Parathyroid adenoma (tissue), 2 donors: ENCODE measurements around the gene MED22.
A peak's percentile ranks its signal among the peaks of the same experiment; 100 is the strongest.

Experiments
- H2AFZ ChIP-seq: fragments of 300-600 bp; sonication (generic); one replicate; pipeline ENCODE4 v1.7.0; 2017; ENCODE audit warnings: antibody characterized with exemption, mild to moderate bottlenecking
- H3K27ac ChIP-seq: fragments of 300-600 bp; sonication (generic); one replicate; pipeline ENCODE4 v1.7.0; 2017
- H3K27me3 ChIP-seq: fragments of 300-600 bp; sonication (generic); one replicate; pipeline ENCODE4 v1.7.0; 2017; ENCODE audit warnings: low read length; ENCODE audit not compliant: control insufficient read depth, insufficient read depth
- H3K36me3 ChIP-seq: fragments of 300-600 bp; sonication (generic); one replicate; pipeline ENCODE4 v1.7.0; 2017; ENCODE audit warnings: low read length; ENCODE audit not compliant: control insufficient read depth, insufficient read depth
- H3K4me1 ChIP-seq: fragments of 300-600 bp; sonication (generic); one replicate; pipeline ENCODE4 v1.7.0; 2017; ENCODE audit warnings: control low read depth
- H3K4me2 ChIP-seq: fragments of 300-600 bp; sonication (generic); one replicate; pipeline ENCODE4 v1.7.0; 2017; ENCODE audit warnings: low read length
- H3K4me3 ChIP-seq: fragments of 300-600 bp; sonication (generic); one replicate; pipeline ENCODE4 v1.7.0; 2017; ENCODE audit warnings: low read depth, low read length
- H3K79me2 ChIP-seq: fragments of 300-600 bp; sonication (generic); one replicate; pipeline ENCODE4 v1.7.0; 2017; ENCODE audit warnings: control low read depth
- H3K9ac ChIP-seq: fragments of 300-600 bp; sonication (generic); one replicate; pipeline ENCODE4 v1.7.0; 2017; ENCODE audit warnings: mild to moderate bottlenecking
- H3K9me3 ChIP-seq: fragments of 300-600 bp; sonication (generic); one replicate; pipeline ENCODE4 v1.7.0; 2017; ENCODE audit warnings: low read length; ENCODE audit not compliant: control insufficient read depth
- TF ChIP-seq, protein P1 (sequence below): fragments of 300-600 bp; sonication (generic); IDR thresholded peaks from one replicate; pipeline ENCODE4 v1.7.0; 2017; ENCODE audit warnings: antibody characterized with exemption, mild to moderate bottlenecking
- donor health status: primary hyperparathyroidism.

Gene MED22

DNA sequence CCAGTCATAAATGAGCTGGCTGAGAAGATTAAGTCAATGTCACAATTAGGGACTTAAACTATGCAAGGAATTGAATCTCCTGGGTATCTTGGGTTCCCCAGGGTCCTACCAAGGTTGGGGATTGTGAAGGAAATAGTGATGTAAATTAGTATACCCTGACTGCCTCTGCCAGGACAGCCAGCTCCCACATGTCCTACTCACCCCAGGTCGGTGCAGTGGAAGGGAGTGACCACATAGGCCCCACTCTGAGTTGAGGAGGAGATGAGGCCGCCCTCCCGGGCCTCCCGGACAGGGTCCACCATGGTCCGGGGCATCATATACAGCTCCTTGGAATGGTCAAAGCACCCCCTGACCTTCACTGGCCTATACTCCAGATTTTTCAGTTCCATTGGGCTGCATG lies 5.6 kb upstream of the MED22 start:
- H3K4me1 ChIP-seq = peaks cover 6% of the 10 kb centered on the region
- H3K9me3 ChIP-seq = no peaks in the 10 kb centered on the region
- H3K36me3 ChIP-seq = no peaks in the 10 kb centered on the region
- H2AFZ ChIP-seq = no peak overlapping the region
- no peak overlapping the region for H3K4me2 ChIP-seq
- no peaks in the 10 kb centered on the region for H3K79me2 ChIP-seq
- TF ChIP-seq, protein P1, sequence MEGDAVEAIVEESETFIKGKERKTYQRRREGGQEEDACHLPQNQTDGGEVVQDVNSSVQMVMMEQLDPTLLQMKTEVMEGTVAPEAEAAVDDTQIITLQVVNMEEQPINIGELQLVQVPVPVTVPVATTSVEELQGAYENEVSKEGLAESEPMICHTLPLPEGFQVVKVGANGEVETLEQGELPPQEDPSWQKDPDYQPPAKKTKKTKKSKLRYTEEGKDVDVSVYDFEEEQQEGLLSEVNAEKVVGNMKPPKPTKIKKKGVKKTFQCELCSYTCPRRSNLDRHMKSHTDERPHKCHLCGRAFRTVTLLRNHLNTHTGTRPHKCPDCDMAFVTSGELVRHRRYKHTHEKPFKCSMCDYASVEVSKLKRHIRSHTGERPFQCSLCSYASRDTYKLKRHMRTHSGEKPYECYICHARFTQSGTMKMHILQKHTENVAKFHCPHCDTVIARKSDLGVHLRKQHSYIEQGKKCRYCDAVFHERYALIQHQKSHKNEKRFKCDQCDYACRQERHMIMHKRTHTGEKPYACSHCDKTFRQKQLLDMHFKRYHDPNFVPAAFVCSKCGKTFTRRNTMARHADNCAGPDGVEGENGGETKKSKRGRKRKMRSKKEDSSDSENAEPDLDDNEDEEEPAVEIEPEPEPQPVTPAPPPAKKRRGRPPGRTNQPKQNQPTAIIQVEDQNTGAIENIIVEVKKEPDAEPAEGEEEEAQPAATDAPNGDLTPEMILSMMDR = no peak
- H3K4me3 ChIP-seq = no peak overlapping the region
- H3K9ac ChIP-seq = no peak overlapping the region
- no peak overlapping the region for H3K27ac ChIP-seq
- no peaks in the 10 kb centered on the region for H3K27me3 ChIP-seq

DNA sequence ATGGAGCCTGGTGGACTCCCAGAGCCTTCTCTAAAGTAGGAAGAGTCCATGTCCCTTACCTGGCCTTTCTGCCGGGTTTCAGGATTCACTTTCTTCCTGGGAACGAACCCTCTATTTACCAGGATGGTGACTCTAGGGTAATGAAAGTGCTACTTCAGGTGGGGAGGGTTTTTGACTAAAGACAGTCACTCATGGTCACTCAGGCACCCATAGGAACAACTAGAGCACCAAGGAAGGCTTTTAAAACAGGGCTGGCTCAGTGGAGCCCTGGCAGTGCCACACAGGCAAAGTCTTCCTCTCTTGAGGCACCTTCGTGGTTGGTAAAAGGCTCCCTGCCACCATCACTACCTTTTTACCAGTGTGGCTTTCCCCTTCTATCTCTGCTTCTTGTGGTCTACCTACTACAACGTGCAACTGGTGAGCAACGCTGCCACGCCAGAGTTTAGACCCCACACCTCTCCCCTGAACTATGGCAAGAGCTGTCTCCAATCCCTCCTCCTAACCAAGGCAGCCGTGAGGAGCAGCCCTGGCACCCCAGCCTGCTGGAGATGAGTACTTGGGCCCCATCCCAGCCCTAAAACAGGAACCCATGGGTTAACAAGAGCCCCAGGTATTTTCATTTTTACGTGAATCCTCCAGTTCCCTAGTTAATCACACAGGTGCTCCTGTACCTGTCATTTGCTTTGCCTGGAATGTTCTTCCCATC lies 4.9 kb upstream of the MED22 start:
- no peak overlapping the region for H3K4me2 ChIP-seq
- no peaks in the 10 kb centered on the region for H3K36me3 ChIP-seq
- no peak overlapping the region for H3K27ac ChIP-seq
- peaks cover 6% of the 10 kb centered on the region for H3K4me1 ChIP-seq
- no peak overlapping the region for H3K4me3 ChIP-seq
- no peak overlapping the region for H2AFZ ChIP-seq
- no peaks in the 10 kb centered on the region for H3K79me2 ChIP-seq
- H3K9ac ChIP-seq = no peak overlapping the region
- H3K9me3 ChIP-seq = no peaks in the 10 kb centered on the region
- TF ChIP-seq, protein P1 = no peak
- H3K27me3 ChIP-seq = no peaks in the 10 kb centered on the region

DNA sequence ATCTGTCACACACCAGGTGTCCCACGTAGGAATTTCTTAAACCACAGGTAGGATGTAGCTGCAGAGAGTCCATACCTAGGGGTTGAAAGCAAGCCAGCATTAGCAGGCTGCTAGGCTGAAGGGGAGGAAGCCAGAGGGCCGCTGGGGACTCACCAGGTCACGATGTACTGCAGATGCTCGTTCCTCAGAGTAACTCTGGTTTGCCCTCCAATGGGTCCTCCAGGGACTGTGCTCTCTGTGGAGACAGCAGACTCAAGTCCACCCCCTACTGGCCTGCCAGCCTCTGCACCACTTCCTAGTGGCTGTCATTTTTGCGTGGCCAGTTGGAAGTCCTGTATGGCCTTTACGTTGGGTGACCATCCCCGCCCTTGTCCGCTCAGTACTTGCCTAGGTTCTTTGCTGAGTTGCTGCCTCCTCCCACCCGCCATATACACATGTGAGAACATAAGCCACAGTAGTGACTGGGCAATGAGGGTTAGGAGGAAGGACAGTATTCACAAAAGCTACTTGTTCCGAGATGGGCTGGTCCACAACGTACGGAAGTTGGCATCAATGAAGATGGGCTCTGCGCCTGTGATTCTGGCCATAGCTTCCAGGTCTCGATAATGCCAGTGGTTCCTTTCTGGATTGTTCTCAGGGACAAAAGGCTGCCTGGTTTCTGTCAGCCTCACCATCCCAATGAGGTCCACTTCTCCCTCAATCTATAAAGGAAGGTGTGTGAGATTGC lies 4.1 kb upstream of the MED22 start:
- H3K79me2 ChIP-seq = no peaks in the 10 kb centered on the region
- no peak overlapping the region for H3K27ac ChIP-seq
- TF ChIP-seq, protein P1 = peak; percentile 14
- H3K27me3 ChIP-seq = no peaks in the 10 kb centered on the region
- no peak overlapping the region for H2AFZ ChIP-seq
- no peak overlapping the region for H3K4me3 ChIP-seq
- H3K36me3 ChIP-seq = no peaks in the 10 kb centered on the region
- no peaks in the 10 kb centered on the region for H3K9me3 ChIP-seq
- no peak overlapping the region for H3K9ac ChIP-seq
- peaks cover 5% of the 10 kb centered on the region for H3K4me1 ChIP-seq
- H3K4me2 ChIP-seq = no peak overlapping the region

DNA sequence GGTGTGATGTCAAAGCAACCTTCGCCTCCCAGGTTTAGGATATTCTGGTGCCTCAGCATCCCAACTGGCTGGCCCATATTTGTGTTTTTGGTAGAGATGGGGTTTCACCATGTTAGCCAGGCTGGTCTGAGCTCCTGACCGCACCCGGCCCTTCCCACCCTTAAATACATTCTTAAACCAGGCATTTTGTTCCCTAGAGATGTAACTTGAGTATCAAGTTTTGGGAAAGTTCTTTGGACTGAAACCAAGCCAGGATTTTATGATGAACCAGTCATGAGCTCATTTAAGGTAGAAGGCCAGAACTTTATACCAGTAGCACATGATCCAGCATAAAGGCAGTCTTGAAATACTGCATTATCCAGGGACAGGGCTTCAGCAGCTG lies 3.6 kb upstream of the MED22 start:
- Histone ChIP-seq H3K9ac (no peak overlapping the region), H3K9me3 (no peaks in the 10 kb centered on the region), H3K27me3 (no peaks in the 10 kb centered on the region), H3K4me1 (peaks cover 3% of the 10 kb centered on the region), H3K4me2 (no peak overlapping the region), H2AFZ (no peak overlapping the region), H3K36me3 (no peaks in the 10 kb centered on the region), H3K4me3 (no peak overlapping the region), H3K79me2 (no peaks in the 10 kb centered on the region), H3K27ac (no peak overlapping the region)
- TF ChIP-seq, protein P1 = no peak
